ENCODE results near the gene RFESD. TPM values are rescaled to one million over a fixed set of nuclear protein-coding genes. Genes with fewer than 3 reads are reported as not detected.
A peak's percentile ranks its signal among the peaks of the same experiment; 100 is the strongest.

RFESD gene
- total RNA-seq, 1 donor: 2.6 TPM

DNA sequence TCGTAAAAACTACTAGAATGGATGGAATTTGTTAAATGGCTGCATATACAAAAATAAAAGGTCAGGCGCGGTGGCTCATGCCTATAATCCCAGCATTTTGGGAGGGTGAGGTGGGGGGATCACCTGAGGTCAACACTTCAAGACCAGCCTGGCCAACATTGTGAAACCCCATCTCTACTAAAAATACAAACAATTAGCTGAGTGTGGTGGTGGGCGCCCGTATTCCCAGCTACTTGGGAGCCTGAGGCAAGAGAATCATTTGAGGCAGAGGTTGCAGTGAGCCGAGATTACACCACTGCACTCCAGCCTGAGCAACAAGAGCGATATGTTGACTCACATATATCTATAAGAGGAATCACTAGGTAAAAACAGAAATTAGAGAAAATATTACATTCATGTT is 36.0 kb upstream of the RFESD start:
- H3K4me3 ChIP-seq (ENCODE audit: low read depth, low read length): no peak overlapping the region
- DNase-seq (ENCODE audit: low read depth): no peak
- TF ChIP-seq, protein P1, sequence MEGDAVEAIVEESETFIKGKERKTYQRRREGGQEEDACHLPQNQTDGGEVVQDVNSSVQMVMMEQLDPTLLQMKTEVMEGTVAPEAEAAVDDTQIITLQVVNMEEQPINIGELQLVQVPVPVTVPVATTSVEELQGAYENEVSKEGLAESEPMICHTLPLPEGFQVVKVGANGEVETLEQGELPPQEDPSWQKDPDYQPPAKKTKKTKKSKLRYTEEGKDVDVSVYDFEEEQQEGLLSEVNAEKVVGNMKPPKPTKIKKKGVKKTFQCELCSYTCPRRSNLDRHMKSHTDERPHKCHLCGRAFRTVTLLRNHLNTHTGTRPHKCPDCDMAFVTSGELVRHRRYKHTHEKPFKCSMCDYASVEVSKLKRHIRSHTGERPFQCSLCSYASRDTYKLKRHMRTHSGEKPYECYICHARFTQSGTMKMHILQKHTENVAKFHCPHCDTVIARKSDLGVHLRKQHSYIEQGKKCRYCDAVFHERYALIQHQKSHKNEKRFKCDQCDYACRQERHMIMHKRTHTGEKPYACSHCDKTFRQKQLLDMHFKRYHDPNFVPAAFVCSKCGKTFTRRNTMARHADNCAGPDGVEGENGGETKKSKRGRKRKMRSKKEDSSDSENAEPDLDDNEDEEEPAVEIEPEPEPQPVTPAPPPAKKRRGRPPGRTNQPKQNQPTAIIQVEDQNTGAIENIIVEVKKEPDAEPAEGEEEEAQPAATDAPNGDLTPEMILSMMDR (IDR thresholded peaks at IDR 0.05; ENCODE audit: insufficient read depth, low read depth, low read length): no peak

DNA sequence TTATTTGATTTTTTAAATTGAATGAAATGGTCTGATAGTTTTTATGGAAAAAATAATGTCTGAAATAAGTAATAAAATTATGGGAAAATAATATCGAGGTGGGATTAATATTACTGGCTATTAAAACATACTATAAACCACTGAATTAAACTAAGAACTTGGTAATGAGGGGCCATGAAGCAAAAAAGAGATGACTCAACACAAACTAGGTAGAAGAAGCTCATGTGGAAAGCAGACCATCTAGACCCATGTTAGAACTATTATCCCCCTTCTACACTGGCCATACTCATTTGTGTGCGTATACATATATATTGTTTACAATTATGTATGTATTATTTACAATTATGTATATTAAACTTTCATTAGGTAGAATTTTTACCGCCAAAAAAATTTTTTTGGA is 35.2 kb upstream of the RFESD start:
- H3K4me3 ChIP-seq (ENCODE audit: low read depth, low read length): no peak overlapping the region
- TF ChIP-seq, protein P1 (IDR thresholded peaks at IDR 0.05; ENCODE audit: insufficient read depth, low read depth, low read length): no peak
- DNase-seq (ENCODE audit: low read depth): no peak

DNA sequence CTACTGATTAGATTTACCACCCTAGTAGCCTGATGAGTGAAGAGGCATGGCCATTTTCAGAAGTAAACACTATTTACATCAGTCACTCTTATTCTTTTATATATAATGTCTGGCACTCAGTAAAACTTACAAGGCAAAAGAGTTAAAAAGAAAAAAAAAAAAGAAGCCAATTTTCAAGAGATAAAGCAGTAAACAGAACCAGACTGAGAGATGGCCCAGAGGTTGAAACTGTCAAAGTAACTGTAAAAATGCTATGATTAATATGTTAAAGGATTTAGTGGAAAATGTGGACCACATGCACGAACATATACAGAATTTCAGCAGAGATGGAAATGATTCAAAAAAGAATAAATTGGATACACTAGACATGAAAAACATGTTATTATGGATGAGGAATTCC is 33.1 kb upstream of the RFESD start:
- TF ChIP-seq, protein P1 (IDR thresholded peaks at IDR 0.05; ENCODE audit: insufficient read depth, low read depth, low read length): no peak
- no peak for DNase-seq (ENCODE audit: low read depth)
- H3K4me3 ChIP-seq (ENCODE audit: low read depth, low read length): no peak overlapping the region

DNA sequence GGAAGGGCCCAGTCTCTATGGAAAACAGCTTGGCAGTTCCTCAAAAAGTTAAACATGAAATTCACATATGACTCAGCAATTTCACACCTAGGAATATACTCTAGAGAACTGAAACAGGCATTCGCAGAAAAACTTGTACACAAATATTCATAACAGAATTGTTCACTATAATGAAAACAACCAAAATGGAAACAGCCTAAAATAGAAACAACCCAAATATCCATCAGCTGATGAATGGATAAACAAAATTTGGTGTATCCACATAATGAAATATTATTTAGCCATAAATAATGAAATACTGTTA is 31.5 kb upstream of the RFESD start:
- no peak overlapping the region for H3K4me3 ChIP-seq (ENCODE audit: low read depth, low read length)
- no peak for DNase-seq (ENCODE audit: low read depth)
- TF ChIP-seq, protein P1 (IDR thresholded peaks at IDR 0.05; ENCODE audit: insufficient read depth, low read depth, low read length): no peak

DNA sequence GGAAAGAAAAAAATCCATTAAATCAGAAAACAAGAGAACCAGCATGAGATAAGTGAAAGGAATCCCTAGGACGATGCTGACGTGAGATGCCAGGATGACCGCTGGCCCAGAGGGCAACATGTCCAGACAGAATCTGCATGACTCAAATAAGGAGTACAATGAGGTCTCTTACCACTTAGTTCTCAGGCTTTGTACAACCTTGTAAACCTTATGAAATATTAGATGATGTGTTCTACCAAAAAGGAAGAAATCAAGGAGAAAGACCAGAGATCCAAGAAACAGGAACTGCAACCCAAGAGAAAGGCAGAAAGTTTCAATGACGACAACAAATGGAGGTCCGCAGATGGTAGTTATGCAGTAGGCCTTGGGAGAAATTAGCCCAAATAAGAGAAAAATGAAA is 29.5 kb upstream of the RFESD start:
- TF ChIP-seq, protein P1 (IDR thresholded peaks at IDR 0.05; ENCODE audit: insufficient read depth, low read depth, low read length): no peak
- no peak for DNase-seq (ENCODE audit: low read depth)
- H3K4me3 ChIP-seq (ENCODE audit: low read depth, low read length): no peak overlapping the region

DNA sequence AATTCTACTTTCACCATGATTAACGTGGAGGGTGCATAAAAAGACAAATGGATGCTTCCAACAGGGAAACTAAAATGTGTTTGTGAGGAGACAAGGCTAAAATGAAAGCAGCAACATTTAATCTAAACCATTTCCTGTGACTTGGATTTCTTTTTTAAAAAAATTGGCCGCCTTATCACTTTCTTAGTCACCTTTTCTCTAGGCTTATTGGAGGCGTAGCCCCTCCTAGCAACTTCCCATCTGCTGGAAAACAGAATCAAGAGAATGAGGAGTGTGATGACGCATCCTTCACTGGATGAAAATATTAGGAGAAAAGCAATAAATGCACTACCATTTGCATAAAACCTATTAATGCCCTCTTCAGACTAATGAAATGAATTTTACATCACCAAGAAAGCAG is 27.5 kb upstream of the RFESD start:
- no peak overlapping the region for H3K4me3 ChIP-seq (ENCODE audit: low read depth, low read length)
- no peak for DNase-seq (ENCODE audit: low read depth)
- TF ChIP-seq, protein P1 (IDR thresholded peaks at IDR 0.05; ENCODE audit: insufficient read depth, low read depth, low read length): no peak

DNA sequence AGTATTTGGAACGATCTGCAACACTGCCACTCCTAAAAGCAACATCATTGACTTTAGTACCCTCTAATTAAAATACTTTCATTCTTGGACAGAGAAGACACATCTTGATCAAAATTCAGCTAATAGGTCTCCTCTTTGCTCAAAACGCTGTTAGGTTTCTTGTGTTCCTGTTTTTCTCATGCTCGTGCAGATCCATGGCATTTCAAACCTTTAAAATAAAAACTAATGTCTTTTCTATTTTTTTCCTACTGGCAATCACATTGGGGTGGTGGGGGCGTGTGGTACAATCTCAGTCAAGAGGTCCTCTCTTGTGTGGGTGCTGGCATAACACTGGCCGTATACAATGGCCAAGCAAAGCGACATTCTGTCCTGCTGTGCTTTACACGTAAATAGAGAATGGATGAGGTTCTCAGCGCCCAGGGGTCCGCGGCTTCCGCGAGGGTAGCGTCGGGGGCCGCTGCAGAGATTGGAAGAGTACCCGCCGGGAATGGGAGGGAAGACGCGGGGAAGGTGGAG is 27.0 kb upstream of the RFESD start:
- TF ChIP-seq, protein P1 (IDR thresholded peaks at IDR 0.05; ENCODE audit: insufficient read depth, low read depth, low read length): no peak
- no peak for DNase-seq (ENCODE audit: low read depth)

More for the DNA sequence above, 27.0 kb upstream of the RFESD start:
- H3K4me3 ChIP-seq (ENCODE audit: low read depth, low read length): peak overlapping the region; percentile 63

All from fibroblast of villous mesenchyme (primary cell).